Measurements from ENCODE around the gene PACSIN3. TPM values are rescaled to one million over a fixed set of nuclear protein-coding genes. Genes with fewer than 3 reads are reported as not detected.

Gene PACSIN3
- total and polyA plus RNA-seq, 2 donors (not counting 3 experiments of a cell fraction or from before 2014, with no cell fraction given) = 15.2 to 27.2 TPM

DNA sequence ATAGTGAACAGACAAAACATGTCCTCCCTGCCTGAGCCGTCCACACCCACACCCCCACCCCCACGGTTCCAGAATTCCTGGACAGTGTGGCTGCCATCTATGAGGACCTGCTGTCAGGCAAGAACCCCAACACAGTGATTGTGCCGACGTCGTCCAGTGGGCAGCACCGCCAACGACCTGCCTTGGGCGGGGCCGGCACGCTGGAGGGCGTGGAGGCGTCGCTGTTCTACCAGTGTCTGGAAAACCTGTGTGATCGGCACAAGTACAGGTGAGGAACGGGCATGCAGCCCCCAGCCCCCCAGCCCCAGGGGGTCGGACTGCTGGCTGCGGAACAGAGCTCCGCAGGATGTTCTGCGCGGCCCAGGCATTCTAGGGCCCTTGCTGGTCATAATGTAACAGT is 29.3 kb downstream of the PACSIN3 start:
- Histone ChIP-seq H3K4me3 (replicated peaks in 1 of 3; ENCODE audit: insufficient read depth in 1 of 3, low read depth in 1 of 3, low read length in 3 of 3) (no peak overlapping the region), H3K4me1 (ENCODE audit: control insufficient read depth, extremely low read depth, insufficient read depth, low read length) (no peaks in the 10 kb centered on the region), H3K27me3 (ENCODE audit: control insufficient read depth in 2 of 2, insufficient read depth in 2 of 2, low read length in 2 of 2) (no peaks in the 10 kb centered on the region), H3K36me3 (ENCODE audit: control insufficient read depth in 2 of 2, extremely low read depth in 1 of 2, insufficient read depth in 2 of 2, low read length in 2 of 2) (no peaks in the 10 kb centered on the region), H3K79me2 (ENCODE audit: control insufficient read depth, insufficient read depth, low read length) (no peaks in the 10 kb centered on the region), H4K20me1 (replicated peaks; ENCODE audit: control insufficient read depth, extremely low read depth, insufficient read depth, low read length) (no peaks in the 10 kb centered on the region), H3K27ac (ENCODE audit: insufficient read depth, low read depth, low read length) (no peak overlapping the region), H3K4me2 (ENCODE audit: insufficient read depth, low read length) (no peak overlapping the region), H3K9ac (replicated peaks; ENCODE audit: extremely low read depth, insufficient read depth, low read length) (no peak overlapping the region), H3K9me3 (replicated peaks; ENCODE audit: control insufficient read depth, insufficient read depth, low read length) (no peaks in the 10 kb centered on the region), H2AFZ (ENCODE audit: low read depth, low read length) (no peak overlapping the region), H3K9me1 (replicated peaks; ENCODE audit: control insufficient read depth, extremely low read depth, insufficient read depth, low read length) (no peaks in the 10 kb centered on the region)
- BruUV-seq (replicated peaks) = no TSS peak
- ChIA-PET POLR2A (no interaction called here), CTCF (no interaction called here)
- dilution Hi-C loops (cut with MboI; ENCODE audit: extremely low pct_ligation_motif_present, low sequenced_read_pairs) (no loop called here), intact Hi-C loops (cut with micrococcal nuclease) (no loop called here)
- no peak for DNase-seq (ENCODE audit: low read depth, low spot score)
- no peak for FAIRE-seq
- TF ChIP-seq MYC (IDR thresholded peaks at IDR 0.05; ENCODE audit: low read depth, low read length) = no peak
- no peak for TF ChIP-seq POLR2AphosphoS5 (IDR thresholded peaks at IDR 0.05; ENCODE audit: insufficient read depth, low read depth, low read length)
- TF ChIP-seq, protein P1, sequence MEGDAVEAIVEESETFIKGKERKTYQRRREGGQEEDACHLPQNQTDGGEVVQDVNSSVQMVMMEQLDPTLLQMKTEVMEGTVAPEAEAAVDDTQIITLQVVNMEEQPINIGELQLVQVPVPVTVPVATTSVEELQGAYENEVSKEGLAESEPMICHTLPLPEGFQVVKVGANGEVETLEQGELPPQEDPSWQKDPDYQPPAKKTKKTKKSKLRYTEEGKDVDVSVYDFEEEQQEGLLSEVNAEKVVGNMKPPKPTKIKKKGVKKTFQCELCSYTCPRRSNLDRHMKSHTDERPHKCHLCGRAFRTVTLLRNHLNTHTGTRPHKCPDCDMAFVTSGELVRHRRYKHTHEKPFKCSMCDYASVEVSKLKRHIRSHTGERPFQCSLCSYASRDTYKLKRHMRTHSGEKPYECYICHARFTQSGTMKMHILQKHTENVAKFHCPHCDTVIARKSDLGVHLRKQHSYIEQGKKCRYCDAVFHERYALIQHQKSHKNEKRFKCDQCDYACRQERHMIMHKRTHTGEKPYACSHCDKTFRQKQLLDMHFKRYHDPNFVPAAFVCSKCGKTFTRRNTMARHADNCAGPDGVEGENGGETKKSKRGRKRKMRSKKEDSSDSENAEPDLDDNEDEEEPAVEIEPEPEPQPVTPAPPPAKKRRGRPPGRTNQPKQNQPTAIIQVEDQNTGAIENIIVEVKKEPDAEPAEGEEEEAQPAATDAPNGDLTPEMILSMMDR (IDR thresholded peaks at IDR 0.05; ENCODE audit: extremely low read depth in 1 of 2, insufficient read depth in 1 of 2, low read depth in 1 of 2, low read length in 2 of 2) = no peak
- TF ChIP-seq FOS (IDR thresholded peaks at IDR 0.05; ENCODE audit: borderline replicate concordance, insufficient read depth, low read length) = no peak
- TF ChIP-seq, protein P2, sequence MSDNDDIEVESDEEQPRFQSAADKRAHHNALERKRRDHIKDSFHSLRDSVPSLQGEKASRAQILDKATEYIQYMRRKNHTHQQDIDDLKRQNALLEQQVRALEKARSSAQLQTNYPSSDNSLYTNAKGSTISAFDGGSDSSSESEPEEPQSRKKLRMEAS (IDR thresholded peaks at IDR 0.05; ENCODE audit: insufficient read depth, insufficient read length) = no peak

DNA sequence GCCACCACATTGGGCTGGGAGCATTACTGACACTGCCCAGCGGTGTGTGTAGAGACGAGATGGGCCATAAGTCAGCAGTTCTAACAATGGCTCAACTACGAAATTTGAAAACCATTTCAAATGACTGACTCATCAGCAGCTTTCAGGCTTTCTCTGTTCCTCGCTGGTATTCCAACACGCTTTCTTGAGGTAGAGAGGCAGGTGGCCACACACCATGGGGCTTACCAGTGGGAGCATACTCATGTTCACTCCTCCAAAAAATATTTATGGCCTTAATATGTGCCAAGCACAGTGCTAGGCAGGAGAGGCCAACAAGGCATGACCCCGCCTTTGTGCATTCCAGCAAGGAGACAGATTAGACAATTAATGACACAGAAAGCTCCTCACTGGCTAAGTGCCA is 29.9 kb downstream of the PACSIN3 start:
- Histone ChIP-seq H3K9me1 (replicated peaks; ENCODE audit: control insufficient read depth, extremely low read depth, insufficient read depth, low read length) (no peaks in the 10 kb centered on the region), H3K4me2 (ENCODE audit: insufficient read depth, low read length) (no peak overlapping the region), H3K4me3 (replicated peaks in 1 of 3; ENCODE audit: insufficient read depth in 1 of 3, low read depth in 1 of 3, low read length in 3 of 3) (no peak overlapping the region), H4K20me1 (replicated peaks; ENCODE audit: control insufficient read depth, extremely low read depth, insufficient read depth, low read length) (no peaks in the 10 kb centered on the region), H3K27me3 (ENCODE audit: control insufficient read depth in 2 of 2, insufficient read depth in 2 of 2, low read length in 2 of 2) (no peaks in the 10 kb centered on the region), H3K4me1 (ENCODE audit: control insufficient read depth, extremely low read depth, insufficient read depth, low read length) (no peaks in the 10 kb centered on the region), H2AFZ (ENCODE audit: low read depth, low read length) (no peak overlapping the region), H3K79me2 (ENCODE audit: control insufficient read depth, insufficient read depth, low read length) (no peaks in the 10 kb centered on the region), H3K9me3 (replicated peaks; ENCODE audit: control insufficient read depth, insufficient read depth, low read length) (no peaks in the 10 kb centered on the region), H3K9ac (replicated peaks; ENCODE audit: extremely low read depth, insufficient read depth, low read length) (no peak overlapping the region), H3K36me3 (ENCODE audit: control insufficient read depth in 2 of 2, extremely low read depth in 1 of 2, insufficient read depth in 2 of 2, low read length in 2 of 2) (no peaks in the 10 kb centered on the region), H3K27ac (ENCODE audit: insufficient read depth, low read depth, low read length) (no peak overlapping the region)
- no peak for DNase-seq (ENCODE audit: low read depth, low spot score)
- FAIRE-seq = no peak
- no peak for TF ChIP-seq POLR2AphosphoS5 (IDR thresholded peaks at IDR 0.05; ENCODE audit: insufficient read depth, low read depth, low read length)
- no peak for TF ChIP-seq POLR2A (IDR thresholded peaks at IDR 0.05; ENCODE audit: low read depth, low read length)
- TF ChIP-seq, protein P1 (IDR thresholded peaks at IDR 0.05; ENCODE audit: extremely low read depth in 1 of 2, insufficient read depth in 1 of 2, low read depth in 1 of 2, low read length in 2 of 2) = no peak
- TF ChIP-seq, protein P2 (IDR thresholded peaks at IDR 0.05; ENCODE audit: insufficient read depth, insufficient read length) = no peak
- TF ChIP-seq MYC (IDR thresholded peaks at IDR 0.05; ENCODE audit: low read depth, low read length) = no peak
- TF ChIP-seq EZH2 (IDR thresholded peaks at IDR 0.05; ENCODE audit: borderline replicate concordance, low read depth, low read length, severe bottlenecking) = no peak
- no peak for TF ChIP-seq JUN (IDR thresholded peaks at IDR 0.05; ENCODE audit: borderline replicate concordance, insufficient read depth, insufficient read length, low read depth)
- TF ChIP-seq GATA2 (IDR thresholded peaks at IDR 0.05; ENCODE audit: insufficient read depth, insufficient read length, low read depth, low read length) = no peak
- no peak for TF ChIP-seq FOS (IDR thresholded peaks at IDR 0.05; ENCODE audit: borderline replicate concordance, insufficient read depth, low read length)
- dilution Hi-C loops (cut with MboI; ENCODE audit: extremely low pct_ligation_motif_present, low sequenced_read_pairs) = no loop called here
- ChIA-PET CTCF (interaction anchor here (1.1 to 4.9 kb wide), 2 partner anchors 7 to 16 kb away, joined by 3 to 36 read pairs; no protein-coding TSS in a partner anchor), POLR2A (no interaction called here)
- intact Hi-C loops (cut with micrococcal nuclease) = no loop called here
- BruUV-seq (replicated peaks) = no TSS peak

All from endothelial cell of umbilical vein (primary cell).